Kidney glomerular epithelial cell (primary cell): ENCODE results near the gene HID1.
"Not testable (repeated sequence)": the region's sequence is repeated elsewhere in the genome, so short reads cannot be mapped to it uniquely, and the experiment has no call there.

Source experiments
- DNase-seq: peaks from one replicate; lab custom pipeline; 2025; lab: John Stamatoyannopoulos, UW

Gene HID1, protein sequence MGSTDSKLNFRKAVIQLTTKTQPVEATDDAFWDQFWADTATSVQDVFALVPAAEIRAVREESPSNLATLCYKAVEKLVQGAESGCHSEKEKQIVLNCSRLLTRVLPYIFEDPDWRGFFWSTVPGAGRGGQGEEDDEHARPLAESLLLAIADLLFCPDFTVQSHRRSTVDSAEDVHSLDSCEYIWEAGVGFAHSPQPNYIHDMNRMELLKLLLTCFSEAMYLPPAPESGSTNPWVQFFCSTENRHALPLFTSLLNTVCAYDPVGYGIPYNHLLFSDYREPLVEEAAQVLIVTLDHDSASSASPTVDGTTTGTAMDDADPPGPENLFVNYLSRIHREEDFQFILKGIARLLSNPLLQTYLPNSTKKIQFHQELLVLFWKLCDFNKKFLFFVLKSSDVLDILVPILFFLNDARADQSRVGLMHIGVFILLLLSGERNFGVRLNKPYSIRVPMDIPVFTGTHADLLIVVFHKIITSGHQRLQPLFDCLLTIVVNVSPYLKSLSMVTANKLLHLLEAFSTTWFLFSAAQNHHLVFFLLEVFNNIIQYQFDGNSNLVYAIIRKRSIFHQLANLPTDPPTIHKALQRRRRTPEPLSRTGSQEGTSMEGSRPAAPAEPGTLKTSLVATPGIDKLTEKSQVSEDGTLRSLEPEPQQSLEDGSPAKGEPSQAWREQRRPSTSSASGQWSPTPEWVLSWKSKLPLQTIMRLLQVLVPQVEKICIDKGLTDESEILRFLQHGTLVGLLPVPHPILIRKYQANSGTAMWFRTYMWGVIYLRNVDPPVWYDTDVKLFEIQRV

DNA sequence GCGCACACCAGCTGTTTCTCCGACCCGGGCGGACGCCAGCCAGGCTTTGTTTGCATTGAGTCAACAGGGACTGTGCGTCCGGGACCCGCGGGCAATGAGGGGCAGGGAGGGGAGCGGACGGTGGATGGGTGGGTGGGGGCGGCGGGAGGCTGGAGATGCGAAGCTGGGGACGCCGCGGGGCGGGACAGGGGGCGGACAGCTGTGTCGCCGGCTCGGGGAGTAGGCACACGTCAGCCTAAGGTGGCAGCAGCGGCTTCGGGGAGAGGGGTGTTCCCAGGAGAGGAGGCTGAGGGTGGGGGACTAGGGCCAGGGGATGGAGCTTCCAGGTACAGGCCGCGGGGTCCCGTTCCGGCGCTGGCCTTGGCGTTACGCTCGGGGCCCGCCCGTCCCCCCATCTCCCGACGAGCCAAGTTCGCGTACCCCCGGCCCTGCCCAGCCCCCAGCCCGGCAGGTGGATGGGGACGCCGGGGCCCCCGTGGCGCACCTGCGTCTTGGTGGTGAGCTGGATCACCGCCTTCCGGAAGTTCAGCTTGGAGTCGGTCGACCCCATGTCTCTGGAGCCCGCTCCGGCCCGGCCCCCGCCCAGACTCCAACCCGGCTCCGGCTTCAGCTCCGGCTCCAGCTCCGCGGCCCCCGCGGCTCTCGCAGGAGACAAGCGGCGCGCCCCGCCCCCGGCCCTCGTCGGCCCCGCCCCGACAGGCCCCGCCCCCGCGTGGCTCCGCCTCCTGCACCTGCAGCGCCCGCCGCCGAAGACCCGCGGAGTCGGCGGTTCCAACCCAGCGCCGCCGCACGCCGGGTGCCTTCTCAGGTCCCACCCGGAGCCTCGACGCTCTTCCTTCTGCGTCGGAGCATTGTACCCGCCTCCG lies at the start of gene HID1:
HID1 (minus strand) TSS at position 653 of the 866 bp plus-strand sequence; CDS start at position 550, 103 bp downstream.
- no peak for DNase-seq

DNA sequence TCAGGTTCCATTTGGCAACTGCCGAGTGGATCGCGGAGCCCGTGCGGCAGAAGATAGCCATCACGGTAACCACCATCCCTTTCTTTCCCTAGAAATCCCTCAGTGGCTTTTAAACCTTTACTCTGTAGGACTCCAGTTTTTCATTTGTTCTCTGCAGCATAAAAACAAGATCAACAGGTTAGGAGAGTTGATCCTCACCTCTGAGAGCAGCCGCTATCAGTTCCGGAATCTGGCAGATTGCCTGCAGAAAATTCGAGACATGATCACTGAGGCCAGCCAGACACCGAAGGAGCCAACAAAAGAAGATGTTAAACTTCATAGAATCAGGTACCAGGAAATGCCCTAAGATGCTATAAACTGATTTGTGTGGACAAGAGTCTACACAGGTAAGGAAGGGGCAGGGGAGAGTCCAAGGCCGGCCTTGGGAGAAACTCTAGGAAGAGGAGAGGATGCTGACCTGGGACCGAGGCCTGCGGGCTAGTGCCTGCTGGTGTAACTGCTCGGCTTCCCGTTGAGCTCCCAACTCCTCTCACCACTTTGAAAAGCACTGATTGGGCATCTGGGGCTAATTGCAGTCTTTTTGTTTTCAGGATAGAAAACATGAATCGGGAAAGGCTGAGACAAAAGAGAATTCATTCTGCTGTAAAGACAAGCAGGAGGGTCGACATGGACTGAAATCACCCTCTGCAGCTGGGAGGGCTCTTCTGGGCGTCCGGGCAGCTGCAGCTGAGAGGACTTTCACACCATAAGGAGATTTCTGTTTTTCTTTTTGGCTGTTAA lies 48.0 kb upstream of the HID1 start:
- no peak for DNase-seq

DNA sequence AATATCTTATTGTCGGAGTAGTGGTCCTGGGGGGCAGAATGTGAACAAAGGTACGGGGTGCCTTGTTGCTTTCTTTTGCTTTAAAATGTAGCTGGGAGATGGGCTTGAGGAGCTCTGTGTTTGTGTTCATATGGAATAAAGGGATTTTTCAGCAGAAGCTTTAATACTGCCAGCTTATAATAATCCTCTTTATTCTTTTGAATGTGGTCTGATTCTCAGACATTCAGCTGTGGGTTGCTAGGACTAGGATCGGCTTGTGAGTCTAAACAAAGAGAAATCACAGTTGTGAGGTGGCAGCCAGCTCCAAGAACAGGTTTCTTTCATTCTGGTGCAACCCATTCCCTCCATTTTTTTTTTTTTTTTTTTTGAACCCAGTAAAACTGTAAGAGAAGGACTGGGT lies 47.2 kb upstream of the HID1 start:
- DNase-seq: no peak

DNA sequence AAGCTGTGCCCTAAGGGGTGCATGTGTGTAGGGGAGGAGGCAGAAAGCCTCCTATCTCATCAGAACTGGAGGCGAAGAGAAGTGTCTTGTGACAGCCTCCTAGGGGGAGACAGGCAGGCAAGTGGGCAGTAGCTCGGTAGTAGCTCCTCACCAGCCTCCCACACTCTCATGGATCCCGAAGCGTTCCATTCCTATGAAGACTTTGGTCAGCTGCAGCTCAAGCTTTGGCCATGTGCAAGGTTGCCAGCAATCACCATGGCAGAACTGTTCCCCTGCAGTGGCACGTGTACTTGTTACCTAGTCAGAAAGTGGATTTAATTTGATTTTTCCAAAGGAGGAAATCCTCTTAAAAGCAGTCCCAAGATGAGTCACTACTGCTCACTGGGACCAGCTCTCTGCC lies 46.6 kb upstream of the HID1 start:
- no peak for DNase-seq

DNA sequence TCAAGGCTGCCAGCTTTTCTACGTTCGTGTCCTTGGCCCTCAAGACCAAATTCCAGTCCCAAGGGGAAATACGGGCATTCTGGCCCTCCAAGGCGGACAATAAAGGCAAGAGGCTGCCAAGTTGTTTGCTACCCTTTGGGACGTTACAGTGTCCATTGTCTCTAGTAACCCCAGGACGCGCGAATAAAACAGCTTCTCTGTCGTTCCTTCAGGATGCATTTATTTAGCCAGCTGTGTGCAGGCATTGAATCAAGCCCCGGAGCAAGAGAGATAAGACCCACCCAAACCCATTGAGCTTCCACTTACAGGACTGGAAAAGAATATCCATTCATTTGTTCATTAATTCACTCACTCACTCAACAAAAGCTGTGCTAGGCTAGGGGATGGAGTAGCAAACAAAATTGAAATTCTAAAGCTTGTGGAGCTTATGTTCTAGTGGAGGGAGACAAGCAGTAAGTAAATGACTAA lies 40.6 kb upstream of the HID1 start:
- no peak for DNase-seq

DNA sequence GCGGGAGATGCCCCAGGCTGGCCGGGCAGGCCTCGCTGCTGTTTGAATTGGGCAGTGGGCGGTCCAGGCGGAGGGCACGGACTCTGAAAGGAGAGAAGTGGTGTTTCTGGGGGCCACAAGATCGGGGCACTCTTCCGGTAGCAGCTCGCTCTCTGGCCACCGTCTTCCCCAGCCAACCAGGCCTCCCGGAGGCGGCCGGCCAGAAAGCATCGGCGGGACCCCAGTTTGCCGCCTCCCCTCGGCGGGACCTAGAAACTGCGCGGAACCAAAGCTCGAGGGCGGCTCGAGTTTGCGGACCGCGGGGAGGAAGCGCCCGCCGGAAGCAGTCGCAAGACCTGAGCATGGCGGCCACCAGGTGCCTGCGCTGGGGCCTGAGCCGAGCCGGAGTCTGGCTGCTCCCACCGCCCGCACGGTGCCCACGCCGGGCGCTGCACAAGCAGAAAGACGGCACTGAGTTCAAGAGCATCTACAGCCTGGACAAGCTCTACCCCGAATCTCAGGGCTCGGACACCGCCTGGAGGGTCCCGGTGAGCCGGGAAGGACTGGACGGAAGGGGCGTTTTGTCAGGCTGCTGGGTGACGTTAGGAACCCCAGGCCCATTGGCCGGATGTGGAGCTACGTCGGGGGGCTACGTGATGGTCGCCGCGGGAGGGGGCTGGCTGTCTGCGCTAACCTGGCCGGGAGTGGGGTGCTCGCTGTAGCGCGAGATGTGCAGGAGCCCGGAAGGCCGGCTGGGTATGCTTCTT lies 40.0 kb upstream of the HID1 start, which contains the start of gene MRPL58:
MRPL58 (plus strand) TSS at position 325 of the 746 bp plus-strand sequence; CDS start at position 342, 17 bp downstream.
- peak; percentile 88 for DNase-seq

DNA sequence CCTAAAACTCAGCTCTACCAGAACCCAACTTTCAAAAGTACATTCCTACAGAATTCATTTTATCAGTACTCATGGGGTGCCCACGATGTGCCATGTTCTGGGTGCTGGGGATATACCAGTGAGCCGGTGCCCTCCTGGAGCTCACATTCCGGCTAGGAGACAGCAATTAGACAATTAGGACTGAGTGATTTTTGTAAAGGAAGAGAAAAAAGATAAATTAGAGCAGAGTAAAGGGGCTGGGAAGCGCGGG lies 39.5 kb upstream of the HID1 start:
- no peak for DNase-seq

DNA sequence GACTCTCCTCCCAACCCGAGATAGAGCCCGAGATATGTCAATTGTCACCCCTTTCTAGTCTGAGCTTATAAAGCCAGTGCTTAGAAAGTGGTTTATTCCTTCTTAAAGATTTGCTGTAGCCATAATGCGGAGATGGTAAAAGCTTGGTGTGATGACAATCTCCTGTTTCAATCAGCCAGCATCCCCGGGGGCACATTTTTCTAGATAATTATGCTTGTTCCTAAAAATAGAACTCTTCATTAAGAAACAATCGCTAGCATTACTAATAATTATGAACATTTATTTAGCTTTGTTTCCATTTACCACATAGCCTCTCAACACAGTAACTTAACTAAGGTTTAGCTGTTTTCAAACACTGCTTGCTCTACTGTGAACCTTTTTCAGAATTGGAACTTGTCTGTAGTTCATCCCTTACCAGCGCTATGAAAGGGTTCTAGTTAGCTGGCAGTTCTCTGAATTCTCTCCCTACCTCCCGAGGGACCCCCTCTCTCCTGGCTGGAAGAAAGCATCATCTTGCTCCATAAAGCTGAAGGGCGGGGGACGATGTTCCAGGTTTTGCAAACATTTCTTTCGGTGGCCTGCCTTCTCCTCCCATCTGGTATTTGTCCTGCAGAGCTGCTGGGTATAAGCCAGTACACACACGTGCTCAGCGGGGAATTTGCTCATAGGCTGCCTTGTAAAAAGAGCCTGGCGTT lies 39.0 kb upstream of the HID1 start:
- no peak for DNase-seq

DNA sequence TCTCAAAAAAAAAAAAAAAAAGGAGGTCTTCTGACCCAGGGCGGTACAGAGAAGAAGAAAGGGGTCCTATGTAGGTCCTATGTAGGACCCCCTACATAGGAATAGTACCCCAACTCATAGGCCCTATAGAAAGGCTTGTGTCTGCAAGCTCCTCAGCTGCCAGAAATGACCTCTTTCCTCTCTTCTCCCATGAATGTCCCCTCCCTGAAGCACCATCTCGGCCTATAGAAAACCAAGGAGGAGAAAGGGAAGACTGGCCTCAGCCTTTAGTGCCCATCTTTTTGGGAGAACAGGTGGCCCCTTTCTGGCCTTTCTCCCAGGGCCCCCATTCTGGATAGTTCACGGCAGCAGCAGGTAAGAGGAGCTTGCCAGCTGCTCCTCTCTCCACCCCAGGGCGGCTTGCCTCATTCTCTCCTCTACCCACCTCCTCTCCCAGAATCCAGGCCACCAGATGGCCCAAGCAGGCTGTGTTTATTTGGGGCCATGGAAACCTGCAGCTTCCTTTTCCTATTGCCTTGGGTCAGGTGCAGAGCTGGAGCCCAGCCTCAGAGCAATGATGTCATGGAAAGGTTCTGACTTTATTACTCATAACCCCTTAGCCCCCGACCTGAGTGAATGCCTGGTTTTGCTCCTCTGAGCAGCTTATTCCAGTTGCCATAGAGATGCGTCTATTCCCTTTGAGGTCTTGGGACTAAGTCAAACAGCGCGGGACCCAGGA lies 38.3 kb upstream of the HID1 start:
- DNase-seq: peak; percentile 15

DNA sequence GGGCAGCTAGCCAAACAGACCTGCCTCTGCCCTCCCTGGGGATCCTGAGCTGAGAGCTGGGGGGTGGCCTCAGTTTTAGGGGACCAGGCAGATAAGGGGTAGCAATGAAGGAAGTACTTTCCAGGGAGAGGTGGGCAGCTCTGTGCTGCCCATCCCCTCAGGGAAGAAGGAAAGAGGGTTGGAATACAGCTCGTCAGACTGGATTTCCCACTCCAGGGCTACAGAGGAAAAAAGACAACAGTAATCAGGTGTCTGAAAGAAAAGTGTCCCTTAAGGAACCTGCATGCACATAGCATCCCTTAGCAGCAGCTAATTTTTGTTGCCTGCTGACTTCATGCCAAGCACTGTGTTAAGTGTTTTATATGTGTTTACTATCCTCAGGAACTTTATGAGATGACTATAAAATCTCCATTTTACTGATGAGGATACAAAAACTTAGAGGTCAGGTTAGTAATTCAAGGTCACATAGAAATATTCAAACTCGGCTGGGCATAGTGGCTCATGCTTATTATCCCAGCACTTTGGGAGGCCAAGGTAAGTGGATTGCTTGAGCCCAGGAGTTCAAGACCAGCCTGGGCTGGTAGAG lies 36.7 kb upstream of the HID1 start:
- no peak for DNase-seq

DNA sequence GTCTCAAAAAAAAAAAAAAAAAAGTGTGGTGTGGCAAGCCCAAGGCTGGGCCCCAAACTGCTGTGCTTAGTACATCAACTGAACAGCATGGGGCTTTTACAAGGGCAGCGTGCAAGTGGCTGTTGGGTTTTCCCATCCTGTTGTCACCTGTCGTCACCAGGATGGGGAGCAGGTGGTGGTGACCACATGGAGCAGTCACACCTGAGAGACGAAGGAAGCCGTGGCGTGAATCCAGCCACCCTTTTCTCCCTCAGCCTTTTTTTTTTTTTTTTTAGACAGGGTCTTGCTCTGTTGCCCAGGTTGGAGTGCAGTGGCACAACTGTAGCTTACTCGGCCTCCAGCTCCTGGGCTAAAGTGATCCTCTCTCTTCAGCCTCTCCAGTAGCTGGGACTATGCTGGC lies 35.8 kb upstream of the HID1 start:
- no peak for DNase-seq

DNA sequence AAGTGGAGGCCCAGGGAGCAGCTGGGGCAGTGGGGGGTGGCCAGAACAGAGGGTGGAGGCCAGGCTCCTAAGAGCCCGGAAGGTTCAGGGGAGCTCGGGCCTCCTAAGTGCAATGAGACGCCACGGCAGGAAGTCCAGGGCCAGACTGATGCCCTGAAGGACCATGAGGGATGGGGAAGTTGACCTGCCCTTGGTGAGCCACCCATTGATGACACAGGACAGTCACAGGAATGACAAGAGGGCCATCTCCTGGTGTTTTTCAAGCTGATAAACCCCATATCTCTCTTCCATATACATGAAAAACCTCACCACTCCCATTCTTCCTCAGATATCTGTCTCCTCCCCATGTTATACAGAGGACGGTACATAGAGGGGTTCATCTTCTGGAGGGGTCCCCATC lies 34.1 kb upstream of the HID1 start:
- no peak for DNase-seq

DNA sequence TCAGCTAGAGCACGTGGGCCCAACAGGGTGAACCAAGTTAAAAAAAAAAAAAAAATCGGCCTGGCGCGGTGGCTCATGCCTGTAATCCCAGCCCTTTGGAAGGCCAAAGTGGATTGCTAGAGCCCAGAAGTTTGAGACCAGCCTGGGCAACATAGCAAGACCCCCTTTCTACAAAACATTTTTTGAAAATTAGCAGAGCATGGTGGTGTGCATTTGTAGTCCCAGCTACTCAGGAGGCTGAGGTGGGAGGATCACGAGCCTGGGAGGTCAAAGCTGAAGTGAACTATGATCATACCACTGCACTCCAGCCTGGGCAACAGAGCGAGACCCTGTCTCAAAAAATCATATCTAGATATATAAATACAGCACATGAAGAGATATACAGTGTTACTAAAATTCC lies 33.5 kb upstream of the HID1 start:
- not testable (repeated sequence) for DNase-seq

DNA sequence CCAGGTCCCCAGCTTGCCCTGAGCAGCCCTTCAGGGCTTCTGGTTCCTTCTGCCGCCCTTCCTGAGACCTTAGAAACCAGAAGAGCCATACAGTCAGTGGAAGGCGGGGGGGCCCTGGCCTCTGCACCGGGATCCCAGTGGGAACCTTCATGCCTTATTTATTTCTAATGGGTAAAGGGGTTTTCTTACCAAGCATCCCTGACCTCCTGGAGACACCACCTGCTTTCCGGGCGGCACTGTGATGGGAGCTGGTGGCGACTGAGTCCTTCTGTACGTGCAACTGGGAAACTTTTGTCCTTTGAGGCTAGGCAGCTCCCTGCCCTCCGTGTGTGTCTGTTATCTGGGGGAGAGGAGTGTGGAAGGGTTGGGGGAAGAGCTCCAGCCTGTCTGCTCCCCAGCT lies 32.7 kb upstream of the HID1 start:
- DNase-seq: no peak

DNA sequence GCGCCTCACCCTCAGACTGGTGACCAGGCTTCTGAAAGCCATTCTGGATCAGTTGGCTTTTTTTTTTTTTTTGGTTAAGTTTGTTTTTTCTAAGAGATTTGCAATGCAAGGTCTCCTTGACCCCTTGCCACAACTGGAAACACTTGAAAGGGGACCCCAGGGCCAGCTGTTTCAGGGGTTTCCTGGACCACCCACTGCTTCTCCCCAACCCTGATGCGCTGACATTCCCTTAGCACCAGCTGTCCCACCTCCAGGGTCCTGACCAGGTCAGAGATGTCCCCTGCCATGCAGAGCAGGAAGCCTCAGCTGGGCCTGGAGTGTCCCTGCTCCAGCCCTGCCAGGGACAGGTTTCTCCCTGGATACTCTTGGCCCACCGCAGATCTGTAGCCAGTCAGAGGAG lies 31.8 kb upstream of the HID1 start:
- DNase-seq: no peak

DNA sequence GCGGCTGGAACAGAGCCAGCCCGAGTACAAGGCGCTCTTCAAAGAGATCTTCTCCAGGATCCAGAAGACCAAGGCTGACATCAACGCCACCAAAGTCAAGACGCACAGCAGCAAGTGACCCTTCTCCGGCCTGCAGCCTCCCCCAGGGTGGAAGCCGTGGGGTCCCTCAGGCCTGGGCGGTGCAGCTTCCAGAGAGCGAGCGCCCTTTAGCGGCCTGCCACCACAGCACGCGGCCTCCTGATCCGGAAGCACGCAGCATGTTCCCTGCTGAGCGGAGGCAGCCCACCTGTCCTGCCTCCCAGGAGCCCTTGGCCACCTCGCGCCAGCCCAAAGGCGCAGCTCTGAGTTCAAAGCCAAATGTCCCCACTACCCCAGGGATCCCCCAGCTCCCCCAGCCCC lies 31.4 kb upstream of the HID1 start:
- DNase-seq: no peak

DNA sequence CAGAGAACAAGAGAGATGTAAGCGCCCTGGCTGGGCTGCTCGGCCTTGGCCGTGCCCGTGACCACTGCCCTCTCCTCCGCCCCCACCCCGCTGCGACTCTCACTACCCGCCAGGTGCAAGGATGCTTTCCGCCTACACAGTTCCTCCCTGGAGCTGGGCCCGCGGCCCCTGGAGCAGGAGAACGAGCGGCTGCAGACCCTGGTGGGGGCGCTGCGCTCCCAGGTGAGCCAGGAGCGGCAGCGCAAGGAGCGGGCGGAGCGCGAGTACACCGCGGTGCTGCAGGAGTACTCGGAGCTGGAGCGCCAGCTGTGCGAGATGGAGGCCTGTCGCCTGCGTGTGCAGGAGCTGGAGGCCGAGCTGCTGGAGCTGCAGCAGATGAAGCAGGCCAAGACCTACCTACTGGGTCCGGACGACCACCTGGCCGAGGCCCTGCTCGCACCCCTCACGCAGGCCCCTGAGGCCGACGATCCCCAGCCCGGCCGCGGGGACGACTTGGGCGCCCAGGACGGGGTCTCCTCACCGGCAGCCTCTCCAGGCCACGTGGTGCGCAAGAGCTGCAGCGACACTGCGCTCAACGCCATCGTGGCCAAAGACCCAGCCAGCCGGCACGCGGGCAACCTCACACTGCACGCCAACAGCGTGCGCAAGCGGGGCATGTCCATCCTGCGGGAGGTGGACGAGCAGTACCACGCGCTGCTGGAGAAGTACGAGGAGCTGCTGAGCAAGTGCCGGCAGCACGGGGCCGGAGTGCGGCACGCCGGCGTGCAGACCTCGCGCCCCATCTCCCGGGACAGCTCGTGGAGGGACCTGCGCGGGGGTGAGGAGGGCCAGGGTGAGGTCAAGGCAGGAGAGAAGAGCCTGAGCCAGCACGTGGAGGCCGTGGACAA lies 30.8 kb upstream of the HID1 start:
- DNase-seq: no peak
